GM12873 (cell line): ENCODE measurements around the gene LUZP4.

Experiments
- CTCF ChIP-seq: IDR thresholded peaks from 2 replicates; pipeline ENCODE4 v1.5.1; 2012; ENCODE audit warnings: low read depth, mild to moderate bottlenecking, moderate library complexity, low read length, control low read depth; ENCODE audit not compliant: insufficient read depth; ENCODE audit errors: missing control alignments

Gene LUZP4

GRCh38 chrX:115289465-115289864 lies at the start of gene LUZP4:
LUZP4 (plus strand) TSS chrX:115289715; CDS start chrX:115289760, 45 bp downstream.
- TF ChIP-seq CTCF = no peak

GRCh38 chrX:115251458-115252233 lies 37.9 kb upstream of the LUZP4 start:
- no peak for TF ChIP-seq CTCF

GRCh38 chrX:115255003-115255402 lies 34.5 kb upstream of the LUZP4 start:
- TF ChIP-seq CTCF = no peak

- TF ChIP-seq CTCF = no peak
Measured at GRCh38 chrX:115257711-115258110, 31.8 kb upstream of the LUZP4 start.

- no peak for TF ChIP-seq CTCF
Measured at GRCh38 chrX:115259238-115259875, 30.2 kb upstream of the LUZP4 start.

- no peak for TF ChIP-seq CTCF
Measured at GRCh38 chrX:115260330-115260729, 29.2 kb upstream of the LUZP4 start.

GRCh38 chrX:115261148-115261547 lies 28.4 kb upstream of the LUZP4 start:
- no peak for TF ChIP-seq CTCF
